BLaER1 treated with 17β-estradiol and CSF1 and Interleukin-3, amounts not matched to agents 10 nM and 100 nM (cell line): ENCODE data around the gene PRPF8.

ENCODE experiments used
- H3K27ac ChIP-seq, 11 experiments: shearing (Covaris generic); formaldehyde crosslinking; 2 replicates each; pipeline ENCODE4 v1.8.1; 2022
- H3K27me3 ChIP-seq, 11 experiments: shearing (Covaris generic); formaldehyde crosslinking; 2 replicates each; pipeline ENCODE4 v1.8.1; 2022
- H3K36me3 ChIP-seq, 11 experiments: shearing (Covaris generic); formaldehyde crosslinking; 2 replicates each; pipeline ENCODE4 v1.8.1; 2022
- H3K4me1 ChIP-seq, 10 experiments: shearing (Covaris generic); formaldehyde crosslinking; 2 replicates each; pipeline ENCODE4 v1.8.1; 2022
- H3K4me2 ChIP-seq, 11 experiments: shearing (Covaris generic); formaldehyde crosslinking; 2 replicates each; pipeline ENCODE4 v1.8.1; 2022
- H3K4me3 ChIP-seq, 10 experiments: shearing (Covaris generic); formaldehyde crosslinking; 2 replicates each; pipeline ENCODE4 v1.8.1; 2022
- H3K9ac ChIP-seq, 11 experiments: shearing (Covaris generic); formaldehyde crosslinking; 2 replicates each; pipeline ENCODE4 v1.8.1; 2022
- H3K9me3 ChIP-seq, 11 experiments: shearing (Covaris generic); formaldehyde crosslinking; replicated peaks in 1 of 11; 2 replicates each; pipeline ENCODE4 v1.8.1; 2022
- H4K20me1 ChIP-seq, 11 experiments: shearing (Covaris generic); formaldehyde crosslinking; 2 replicates each; pipeline ENCODE4 v1.8.1; 2022
- Cebpa-rat ChIP-seq, 11 experiments: shearing (Covaris generic); IDR thresholded peaks; 2 replicates each; pipeline ENCODE4 v1.8.1; 2022

PRPF8 gene

DNA sequence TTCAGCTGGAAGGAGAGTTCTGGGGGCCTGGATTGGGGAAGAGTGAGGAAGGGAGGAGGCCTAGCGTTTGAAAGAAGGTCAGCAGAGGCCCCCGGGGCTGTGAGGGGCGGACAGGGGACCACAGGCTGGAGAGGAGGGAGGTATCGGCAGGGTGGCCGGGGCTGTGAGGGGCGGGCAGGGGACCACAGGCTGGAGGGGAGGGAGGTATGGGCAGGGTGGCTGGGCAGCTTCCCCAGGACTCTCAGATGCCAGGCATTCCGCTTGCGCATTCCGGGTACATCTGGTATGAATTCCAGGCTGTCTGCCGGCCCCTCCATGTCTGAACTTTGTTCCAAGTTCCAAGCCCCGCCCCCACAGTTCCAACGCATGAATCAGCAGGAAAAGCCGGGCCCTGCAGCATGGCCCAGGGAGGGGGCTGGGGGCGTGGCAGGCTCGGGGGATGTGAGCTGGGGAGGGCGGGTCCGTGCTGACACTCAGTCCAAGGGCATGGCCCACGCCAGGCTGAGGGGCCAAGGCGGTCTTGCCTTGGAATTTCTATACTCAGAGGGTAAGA lies 29.8 kb upstream of the PRPF8 start:
- H3K36me3 ChIP-seq = peaks cover 0 to 43% (median 18%) of the 10 kb centered on the region in 11 experiments; a peak in 13 of 22 replicates
- H3K27ac ChIP-seq = peak overlapping the region in 6 of 11 experiments; percentile 30 to 82 (median 70); a peak in 8 of 22 replicates
- peak overlapping the region; percentile 84 to 100 (median 96) for H3K4me2 ChIP-seq
- peak overlapping the region in 9 of 10 experiments; percentile 69 to 91 (median 77); a peak in 18 of 20 replicates for H3K4me3 ChIP-seq
- H4K20me1 ChIP-seq = peaks cover 34 to 61% (median 50%) of the 10 kb centered on the region in 11 experiments
- TF ChIP-seq Cebpa-rat (IDR thresholded peaks at IDR 0.05) = no peak
- no peaks in the 10 kb centered on the region; a peak in 1 of 22 replicates for H3K9me3 ChIP-seq
- peaks cover 45 to 65% (median 63%) of the 10 kb centered on the region in 11 experiments for H3K27me3 ChIP-seq
- H3K4me1 ChIP-seq = peaks cover 31 to 59% (median 47%) of the 10 kb centered on the region in 10 experiments
- H3K9ac ChIP-seq = peak overlapping the region in 9 of 11 experiments; percentile 52 to 94 (median 82); a peak in 18 of 22 replicates

GRCh38 chr17:1713878-1714426 lies 29.3 kb upstream of the PRPF8 start:
- Histone ChIP-seq H3K36me3 (peaks cover 0 to 43% (median 18%) of the 10 kb centered on the region in 11 experiments; a peak in 13 of 22 replicates), H3K4me3 (peak overlapping the region in 9 of 10 experiments; percentile 69 to 91 (median 77); a peak in 17 of 20 replicates), H3K4me1 (peaks cover 31 to 54% (median 47%) of the 10 kb centered on the region in 10 experiments), H3K9me3 (no peaks in the 10 kb centered on the region; a peak in 1 of 22 replicates), H3K27ac (peak overlapping the region in 3 of 11 experiments; percentile 30 to 47 (median 34); a peak in 4 of 22 replicates), H3K4me2 (peak overlapping the region; percentile 84 to 100 (median 96); a peak in 21 of 22 replicates), H3K27me3 (peaks cover 50 to 71% (median 68%) of the 10 kb centered on the region in 11 experiments), H4K20me1 (peaks cover 34 to 61% (median 50%) of the 10 kb centered on the region in 11 experiments), H3K9ac (peak overlapping the region in 9 of 11 experiments; percentile 38 to 94 (median 82); a peak in 17 of 22 replicates)
- no peak for TF ChIP-seq Cebpa-rat (IDR thresholded peaks at IDR 0.05)

DNA sequence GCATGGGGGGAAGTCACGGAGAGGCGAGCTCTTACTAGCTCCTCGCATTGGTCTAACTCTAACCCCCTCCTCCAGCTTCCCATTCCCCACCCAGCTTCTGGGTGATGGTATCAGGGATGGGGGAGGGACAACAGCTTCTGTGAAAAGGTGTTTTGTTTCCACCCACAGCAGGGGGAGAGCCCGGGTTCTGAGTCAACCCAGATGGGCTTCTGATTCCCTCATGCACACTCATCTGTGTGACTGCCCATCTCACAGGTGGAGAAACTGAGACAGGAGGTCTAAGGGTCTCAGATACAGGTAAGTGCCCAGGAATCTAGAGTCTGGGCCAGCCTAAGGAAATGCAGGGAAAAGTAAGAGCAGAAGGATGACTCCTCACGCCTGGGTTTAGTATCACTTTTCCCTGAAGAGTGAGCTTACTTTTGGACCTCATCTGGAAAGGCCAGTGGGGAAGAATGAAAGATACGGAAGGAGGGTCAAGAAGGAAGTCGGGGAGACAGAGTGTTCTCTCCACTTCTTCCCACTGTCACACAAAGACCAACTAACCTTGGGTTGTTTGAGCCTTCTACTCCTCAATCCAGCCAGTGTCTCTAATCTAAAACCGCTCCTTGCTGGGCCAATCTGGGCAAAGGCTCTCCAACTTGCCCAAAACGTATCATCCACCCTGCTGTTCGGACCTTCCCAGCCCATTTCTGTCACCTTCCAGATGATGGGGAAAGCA lies 28.7 kb upstream of the PRPF8 start:
- TF ChIP-seq Cebpa-rat (IDR thresholded peaks at IDR 0.05) = no peak
- H3K4me1 ChIP-seq = peaks cover 27 to 48% (median 42%) of the 10 kb centered on the region in 10 experiments
- H3K9me3 ChIP-seq = no peaks in the 10 kb centered on the region; a peak in 1 of 22 replicates
- peaks cover 56 to 77% (median 75%) of the 10 kb centered on the region in 11 experiments for H3K27me3 ChIP-seq
- peaks cover 34 to 61% (median 50%) of the 10 kb centered on the region in 11 experiments for H4K20me1 ChIP-seq
- peak overlapping the region in 3 of 11 experiments; percentile 90 to 94 (median 94); a peak in 7 of 22 replicates for H3K9ac ChIP-seq
- H3K4me2 ChIP-seq = peak overlapping the region in 5 of 11 experiments; percentile 98 to 100 (median 99); a peak in 11 of 22 replicates
- H3K36me3 ChIP-seq = peaks cover 0 to 43% (median 18%) of the 10 kb centered on the region in 11 experiments; a peak in 13 of 22 replicates
- H3K4me3 ChIP-seq = peak overlapping the region in 5 of 10 experiments; percentile 69 to 91 (median 85); a peak in 7 of 20 replicates
- no peak overlapping the region for H3K27ac ChIP-seq

GRCh38 chr17:1712271-1712670 lies 27.6 kb upstream of the PRPF8 start:
- no peak for TF ChIP-seq Cebpa-rat (IDR thresholded peaks at IDR 0.05)
- no peaks in the 10 kb centered on the region; a peak in 1 of 22 replicates for H3K9me3 ChIP-seq
- H3K4me1 ChIP-seq = peaks cover 17 to 41% (median 33%) of the 10 kb centered on the region in 10 experiments
- H3K9ac ChIP-seq = peak overlapping the region in 1 of 11 experiments; percentile 94; a peak in 1 of 22 replicates
- no peak overlapping the region for H3K27ac ChIP-seq
- peak overlapping the region in 3 of 11 experiments; percentile 98 to 100 (median 99); a peak in 6 of 22 replicates for H3K4me2 ChIP-seq
- peaks cover 34 to 68% (median 50%) of the 10 kb centered on the region in 11 experiments for H4K20me1 ChIP-seq
- H3K27me3 ChIP-seq = peaks cover 66 to 88% (median 85%) of the 10 kb centered on the region in 11 experiments
- H3K4me3 ChIP-seq = no peak overlapping the region
- peaks cover 0 to 43% (median 18%) of the 10 kb centered on the region in 11 experiments; a peak in 13 of 22 replicates for H3K36me3 ChIP-seq

DNA sequence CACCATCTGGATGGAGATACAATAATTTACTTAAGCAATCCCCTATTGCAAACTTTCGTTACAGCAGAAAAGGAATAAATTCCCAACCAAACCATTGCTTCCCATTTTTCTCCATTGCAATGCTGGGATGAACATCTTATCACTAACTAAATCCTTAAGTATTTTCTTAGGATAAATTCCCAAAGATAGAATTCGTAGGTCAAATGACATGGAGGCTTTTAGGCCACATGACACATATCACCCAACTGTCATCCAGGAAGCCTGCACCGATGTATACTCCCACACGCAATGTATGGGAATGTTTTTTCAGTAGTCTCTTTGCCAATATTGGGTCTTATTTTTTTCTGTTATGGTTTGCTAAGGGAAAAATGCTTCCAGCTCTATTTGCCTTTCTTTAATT lies 27.1 kb upstream of the PRPF8 start:
- no peaks in the 10 kb centered on the region; a peak in 1 of 22 replicates for H3K9me3 ChIP-seq

DNA sequence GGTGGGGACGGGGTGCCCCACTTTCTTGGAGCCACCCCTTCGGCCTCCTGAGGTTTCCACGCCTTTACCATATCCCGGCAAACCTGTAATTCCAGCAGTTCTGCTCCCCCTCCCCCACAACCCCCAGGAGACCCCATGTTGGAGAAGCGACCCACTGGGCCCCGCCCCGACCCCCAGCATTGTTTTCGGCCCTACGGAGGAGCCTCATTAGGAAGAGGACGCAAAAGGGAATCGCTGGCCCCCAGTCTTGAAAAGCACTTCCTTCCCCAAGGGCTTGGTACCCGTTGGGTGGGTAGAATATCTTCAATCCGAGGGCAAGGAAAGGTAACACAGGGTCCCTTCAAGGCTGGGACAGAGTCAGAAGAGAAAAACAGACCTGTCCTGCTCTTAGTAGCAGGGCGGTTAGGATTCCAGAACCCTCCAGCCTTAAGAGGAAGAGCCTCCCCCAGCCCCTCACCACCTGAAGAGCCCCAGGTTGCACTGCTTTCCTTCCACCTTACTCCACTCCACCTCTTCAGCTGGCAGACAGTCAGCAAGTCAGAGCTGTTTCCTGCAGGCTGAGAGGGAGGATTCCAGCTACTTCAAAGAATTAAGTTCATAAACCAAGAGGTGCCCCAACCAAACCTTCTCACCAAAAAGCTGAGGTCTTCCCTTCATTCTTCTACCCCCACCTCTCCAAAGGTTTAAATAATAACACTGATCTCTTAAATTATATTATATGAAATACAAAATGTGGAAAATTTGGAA lies 26.3 kb upstream of the PRPF8 start:
- Histone ChIP-seq H3K4me3 (peak overlapping the region in 8 of 10 experiments; percentile 58 to 81 (median 65); a peak in 16 of 20 replicates), H3K9ac (peak overlapping the region in 4 of 11 experiments; percentile 72 to 84 (median 77); a peak in 6 of 22 replicates), H3K27me3 (peaks cover 66 to 100% (median 98%) of the 10 kb centered on the region in 11 experiments), H3K9me3 (no peaks in the 10 kb centered on the region; a peak in 1 of 22 replicates), H3K36me3 (peaks cover 0 to 43% (median 18%) of the 10 kb centered on the region in 11 experiments; a peak in 13 of 22 replicates), H4K20me1 (peaks cover 34 to 68% (median 50%) of the 10 kb centered on the region in 11 experiments), H3K27ac (no peak overlapping the region; a peak in 2 of 22 replicates), H3K4me2 (peak overlapping the region; percentile 86 to 100 (median 93); a peak in 20 of 22 replicates), H3K4me1 (peaks cover 16 to 41% (median 28%) of the 10 kb centered on the region in 10 experiments)
- no peak for TF ChIP-seq Cebpa-rat (IDR thresholded peaks at IDR 0.05)

More for the DNA sequence above, 27.1 kb upstream of the PRPF8 start:
- Histone ChIP-seq H3K4me3 (no peak overlapping the region), H3K4me1 (peaks cover 16 to 41% (median 30%) of the 10 kb centered on the region in 10 experiments), H3K9ac (0 out of 22 replicates have a peak overlapping the region, but pooled peaks of 1 of the 11 experiments have one; percentile 94), H3K27ac (no peak overlapping the region), H3K4me2 (peak overlapping the region in 2 of 11 experiments; percentile 98 to 100; a peak in 2 of 22 replicates), H4K20me1 (peaks cover 34 to 68% (median 50%) of the 10 kb centered on the region in 11 experiments), H3K27me3 (peaks cover 66 to 92% (median 90%) of the 10 kb centered on the region in 11 experiments), H3K36me3 (peaks cover 0 to 43% (median 18%) of the 10 kb centered on the region in 11 experiments; a peak in 13 of 22 replicates)
- TF ChIP-seq Cebpa-rat (IDR thresholded peaks at IDR 0.05) = no peak

- Histone ChIP-seq H4K20me1 (peaks cover 31 to 63% (median 47%) of the 10 kb centered on the region in 11 experiments), H3K27me3 (peaks cover 66 to 100% (median 98%) of the 10 kb centered on the region in 11 experiments), H3K4me2 (peak within 1 kb of the TSS; percentile 86 to 100 (median 93)), H3K27ac (peak within 1 kb of the TSS in 1 of 11 experiments; percentile 58; a peak in 3 of 22 replicates), H3K9ac (peak within 1 kb of the TSS; percentile 19 to 84 (median 69); a peak in 21 of 22 replicates), H3K36me3 (peaks cover 0 to 43% (median 18%) of the 10 kb centered on the region in 11 experiments; a peak in 13 of 22 replicates), H3K4me3 (peak within 1 kb of the TSS; percentile 55 to 81 (median 64)), H3K4me1 (peaks cover 13 to 41% (median 25%) of the 10 kb centered on the region in 10 experiments), H3K9me3 (no peaks in the 10 kb centered on the region; a peak in 1 of 22 replicates)
- TF ChIP-seq Cebpa-rat (IDR thresholded peaks at IDR 0.05) = no peak
Observed at GRCh38 chr17:1709971-1710806, 25.5 kb upstream of the PRPF8 start, which contains the start of gene TLCD2. TLCD2 (minus strand) TSS chr17:1710377; CDS start chr17:1710242, 135 bp downstream.
